ENCODE results near the gene CPM. TPM values are rescaled to one million over a fixed set of nuclear protein-coding genes. Genes with fewer than 3 reads are reported as not detected.
A peak's percentile ranks its signal among the peaks of the same experiment; 100 is the strongest.

Gene CPM
- polyA plus RNA-seq, 1 experiment: 5.4 TPM

DNA sequence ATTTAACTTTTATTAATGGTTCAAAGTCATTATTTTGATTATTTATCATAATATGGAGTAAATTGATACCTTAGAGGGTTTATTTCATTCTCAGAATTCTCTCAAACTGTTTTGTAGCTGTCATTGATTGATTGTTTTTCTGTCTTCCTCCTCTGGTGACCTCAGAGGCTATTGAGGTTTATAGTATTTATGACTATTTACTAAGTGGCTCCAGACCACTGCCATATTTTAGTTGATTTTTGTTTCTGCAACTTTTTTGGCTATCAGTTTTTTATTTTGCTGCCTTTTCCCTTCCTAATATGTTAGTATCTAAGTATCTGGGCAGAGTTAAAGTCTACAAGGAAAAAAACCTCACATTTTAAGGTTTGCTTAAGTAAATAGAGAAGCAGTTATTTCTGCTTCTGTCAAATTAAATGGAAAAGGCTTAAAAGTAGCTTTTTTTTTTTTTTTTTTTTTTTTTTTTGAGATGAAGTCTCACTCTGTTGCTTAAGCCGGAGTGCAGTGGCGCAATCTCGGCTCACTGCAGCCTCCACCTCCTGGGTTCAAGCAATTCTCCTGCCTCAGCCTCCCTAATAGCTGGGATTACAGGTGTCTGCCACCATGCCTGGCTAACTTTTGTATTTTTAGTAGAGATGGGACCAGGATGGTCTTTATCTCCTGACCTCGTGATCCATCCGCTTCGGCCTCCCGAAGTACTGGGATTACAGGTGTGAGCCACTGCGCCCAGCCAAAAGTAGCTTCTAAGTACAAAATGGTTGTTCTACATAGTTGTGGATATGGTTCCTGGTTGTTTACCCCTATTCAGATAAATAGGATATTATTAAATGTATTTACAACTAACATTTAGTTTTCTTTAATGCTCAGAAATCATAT lies 116.8 kb downstream of the CPM start:
- Histone ChIP-seq H3K9me3 (ENCODE audit: control insufficient read depth, insufficient read depth, low read length) (no peaks in the 10 kb centered on the region), H3K27me3 (ENCODE audit: control insufficient read depth, insufficient read depth, low read length) (no peaks in the 10 kb centered on the region), H3K4me3 (ENCODE audit: low read depth, low read length) (no peak overlapping the region), H3K27ac (ENCODE audit: low read depth, low read length) (no peak overlapping the region)
- ChIA-PET CTCF (interaction anchor here (0.6 to 11.1 kb wide), 5 partner anchors 8 to 593 kb away, joined by 3 to 110 read pairs (median 5); partner anchors contain the start of gene MDM2), POLR2A (interaction anchor here (0.6 to 2.4 kb wide), 3 partner anchors 8 to 83 kb away, joined by 4 to 9 read pairs (median 5); partner anchors contain the start of gene MDM2)
- TF ChIP-seq, protein P1, sequence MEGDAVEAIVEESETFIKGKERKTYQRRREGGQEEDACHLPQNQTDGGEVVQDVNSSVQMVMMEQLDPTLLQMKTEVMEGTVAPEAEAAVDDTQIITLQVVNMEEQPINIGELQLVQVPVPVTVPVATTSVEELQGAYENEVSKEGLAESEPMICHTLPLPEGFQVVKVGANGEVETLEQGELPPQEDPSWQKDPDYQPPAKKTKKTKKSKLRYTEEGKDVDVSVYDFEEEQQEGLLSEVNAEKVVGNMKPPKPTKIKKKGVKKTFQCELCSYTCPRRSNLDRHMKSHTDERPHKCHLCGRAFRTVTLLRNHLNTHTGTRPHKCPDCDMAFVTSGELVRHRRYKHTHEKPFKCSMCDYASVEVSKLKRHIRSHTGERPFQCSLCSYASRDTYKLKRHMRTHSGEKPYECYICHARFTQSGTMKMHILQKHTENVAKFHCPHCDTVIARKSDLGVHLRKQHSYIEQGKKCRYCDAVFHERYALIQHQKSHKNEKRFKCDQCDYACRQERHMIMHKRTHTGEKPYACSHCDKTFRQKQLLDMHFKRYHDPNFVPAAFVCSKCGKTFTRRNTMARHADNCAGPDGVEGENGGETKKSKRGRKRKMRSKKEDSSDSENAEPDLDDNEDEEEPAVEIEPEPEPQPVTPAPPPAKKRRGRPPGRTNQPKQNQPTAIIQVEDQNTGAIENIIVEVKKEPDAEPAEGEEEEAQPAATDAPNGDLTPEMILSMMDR (IDR thresholded peaks at IDR 0.05; ENCODE audit: low read depth, low read length): no peak
- DNase-seq (ENCODE audit: low read depth, low spot score): no peak

DNA sequence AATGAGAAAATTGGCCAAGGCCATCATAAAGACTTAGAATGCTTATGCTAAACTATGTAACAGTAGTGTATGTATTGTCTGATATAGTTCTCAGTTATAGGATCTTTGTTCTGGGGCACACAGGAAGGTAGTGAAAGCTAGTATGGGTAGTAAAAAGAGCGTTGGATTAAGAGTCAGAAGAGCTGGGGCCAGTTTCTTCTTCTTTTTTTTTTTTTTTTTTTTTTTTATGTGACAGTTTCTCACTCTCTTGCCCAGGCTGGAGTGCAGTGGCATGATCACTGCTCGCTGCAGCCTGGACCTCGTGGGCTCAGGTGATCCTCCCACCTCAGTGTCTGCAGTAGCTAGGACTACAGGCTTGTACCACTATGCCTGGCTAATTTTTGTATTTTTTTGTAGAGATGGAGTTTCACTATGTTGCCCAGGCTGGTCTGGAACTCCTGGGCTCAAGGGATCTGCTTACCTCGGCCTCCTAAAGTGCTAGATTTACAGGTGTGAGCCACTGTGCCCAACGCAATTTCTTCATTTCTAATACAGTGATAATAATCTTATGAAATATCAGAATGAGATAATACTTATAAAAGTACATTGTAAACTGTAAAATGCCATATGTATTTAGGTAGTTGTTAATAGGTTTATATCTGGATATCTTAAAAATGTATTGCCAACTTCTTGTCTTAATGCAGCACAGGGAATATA lies 117.6 kb downstream of the CPM start:
- H3K27ac ChIP-seq (ENCODE audit: low read depth, low read length): no peak overlapping the region
- no peak overlapping the region for H3K4me3 ChIP-seq (ENCODE audit: low read depth, low read length)
- DNase-seq (ENCODE audit: low read depth, low spot score): no peak
- peaks cover 6% of the 10 kb centered on the region; the same call in 1 of the 2 replicates for H3K9me3 ChIP-seq (ENCODE audit: control insufficient read depth, insufficient read depth, low read length)
- no peaks in the 10 kb centered on the region for H3K27me3 ChIP-seq (ENCODE audit: control insufficient read depth, insufficient read depth, low read length)
- ChIA-PET CTCF (interaction anchor here (0.6 to 11.1 kb wide), 3 partner anchors 14 to 593 kb away, joined by 3 to 110 read pairs (median 5); no protein-coding TSS in a partner anchor), POLR2A (interaction anchor here (0.6 to 1.1 kb wide), 3 partner anchors 11 to 82 kb away, joined by 4 to 5 read pairs (median 5); no protein-coding TSS in a partner anchor)
- TF ChIP-seq, protein P1 (IDR thresholded peaks at IDR 0.05; ENCODE audit: low read depth, low read length): no peak

DNA sequence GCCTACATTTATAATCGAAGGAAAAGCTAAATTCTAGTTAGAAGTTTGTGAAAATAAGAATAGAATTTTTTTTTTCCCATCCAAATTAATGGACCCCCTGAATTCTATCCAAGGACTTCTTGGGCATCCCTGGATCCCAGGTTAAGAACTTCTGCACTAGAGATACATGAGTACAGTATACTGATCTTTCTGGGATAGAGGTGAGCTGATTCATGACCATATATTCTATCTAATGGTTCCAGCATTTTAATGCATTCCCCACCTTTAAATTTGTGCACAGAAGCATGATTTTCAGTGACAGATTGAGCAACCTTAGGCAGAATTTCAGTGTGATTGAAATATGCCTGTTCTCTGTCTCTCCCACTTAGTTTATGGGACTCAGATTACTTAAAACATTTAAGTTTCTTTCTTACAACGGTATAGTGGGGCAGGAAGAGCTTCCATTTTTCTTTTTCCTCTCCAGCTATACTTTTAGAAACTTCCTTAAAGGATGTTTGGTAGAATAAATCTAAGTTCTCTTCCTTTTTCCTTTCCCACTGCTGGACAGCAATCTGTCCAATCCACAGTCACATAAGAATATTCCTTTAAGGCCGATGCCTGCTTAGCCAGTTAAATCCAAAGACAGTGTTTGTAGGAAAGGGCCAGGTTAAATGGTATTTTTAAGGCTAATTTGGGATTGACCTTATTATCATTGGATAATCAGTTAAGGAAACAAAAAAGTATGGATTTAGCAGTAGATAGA lies 118.3 kb downstream of the CPM start:
- TF ChIP-seq, protein P1 (IDR thresholded peaks at IDR 0.05; ENCODE audit: low read depth, low read length): no peak
- H3K27ac ChIP-seq (ENCODE audit: low read depth, low read length): no peak overlapping the region
- no peak for DNase-seq (ENCODE audit: low read depth, low spot score)
- CTCF ChIA-PET: interaction anchor here (11.1 kb wide), 1 partner anchor 15 kb away, joined by 110 read pairs; no protein-coding TSS in a partner anchor
- peak overlapping the region; percentile 3; the same call in 1 of the 2 replicates for H3K4me3 ChIP-seq (ENCODE audit: low read depth, low read length)
- H3K9me3 ChIP-seq (ENCODE audit: control insufficient read depth, insufficient read depth, low read length): peaks cover 10% of the 10 kb centered on the region; the same call in 1 of the 2 replicates
- no peaks in the 10 kb centered on the region for H3K27me3 ChIP-seq (ENCODE audit: control insufficient read depth, insufficient read depth, low read length)
- POLR2A ChIA-PET: interaction anchor here (0.6 kb wide), 1 partner anchor 36 kb away, joined by 5 read pairs; no protein-coding TSS in a partner anchor

DNA sequence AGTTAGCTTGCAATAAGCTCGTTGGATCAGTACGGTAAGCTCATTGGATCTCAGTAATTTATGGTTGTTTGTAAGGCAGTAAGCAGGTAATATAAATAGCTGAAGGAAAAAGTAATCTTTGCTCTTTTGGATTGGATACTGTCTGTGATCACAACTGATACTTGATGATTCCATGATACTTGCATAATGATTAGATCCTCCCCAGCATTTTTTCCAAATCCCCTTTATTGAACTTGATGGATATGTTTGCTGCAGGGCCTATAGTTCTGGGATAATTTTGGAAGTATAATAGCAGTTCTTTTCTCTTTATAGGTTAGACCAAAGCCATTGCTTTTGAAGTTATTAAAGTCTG lies 119.8 kb downstream of the CPM start:
- TF ChIP-seq, protein P1 (IDR thresholded peaks at IDR 0.05; ENCODE audit: low read depth, low read length): no peak
- Histone ChIP-seq H3K4me3 (ENCODE audit: low read depth, low read length) (peak overlapping the region; percentile 52), H3K9me3 (ENCODE audit: control insufficient read depth, insufficient read depth, low read length) (peaks cover 10% of the 10 kb centered on the region; the same call in 1 of the 2 replicates), H3K27ac (ENCODE audit: low read depth, low read length) (no peak overlapping the region), H3K27me3 (ENCODE audit: control insufficient read depth, insufficient read depth, low read length) (no peaks in the 10 kb centered on the region)
- DNase-seq (ENCODE audit: low read depth, low spot score): no peak
- ChIA-PET POLR2A (no interaction called here), CTCF (interaction anchor here (0.6 to 11.1 kb wide), 4 partner anchors 16 to 773 kb away, joined by 3 to 110 read pairs (median 4); no protein-coding TSS in a partner anchor)
